IPS-18c (cell line): ENCODE data around the gene ALDH1A2.
A peak's percentile ranks its signal among the peaks of the same experiment; 100 is the strongest.
"Not testable (repeated sequence)": the region's sequence is repeated elsewhere in the genome, so short reads cannot be mapped to it uniquely, and the experiment has no call there.

Experiments used
- H3K4me3 ChIP-seq: 2 replicates; pipeline ENCODE4 v1.7.0; 2013; ENCODE audit warnings: low read depth, mild to moderate bottlenecking, low read length, moderate library complexity; ENCODE audit not compliant: insufficient read depth
- H3K9me3 ChIP-seq: one replicate; pipeline ENCODE4 v1.6.1; 2013; ENCODE audit warnings: mild to moderate bottlenecking, low read length, moderate library complexity; ENCODE audit not compliant: control insufficient read depth, insufficient read depth

ALDH1A2 gene

DNA sequence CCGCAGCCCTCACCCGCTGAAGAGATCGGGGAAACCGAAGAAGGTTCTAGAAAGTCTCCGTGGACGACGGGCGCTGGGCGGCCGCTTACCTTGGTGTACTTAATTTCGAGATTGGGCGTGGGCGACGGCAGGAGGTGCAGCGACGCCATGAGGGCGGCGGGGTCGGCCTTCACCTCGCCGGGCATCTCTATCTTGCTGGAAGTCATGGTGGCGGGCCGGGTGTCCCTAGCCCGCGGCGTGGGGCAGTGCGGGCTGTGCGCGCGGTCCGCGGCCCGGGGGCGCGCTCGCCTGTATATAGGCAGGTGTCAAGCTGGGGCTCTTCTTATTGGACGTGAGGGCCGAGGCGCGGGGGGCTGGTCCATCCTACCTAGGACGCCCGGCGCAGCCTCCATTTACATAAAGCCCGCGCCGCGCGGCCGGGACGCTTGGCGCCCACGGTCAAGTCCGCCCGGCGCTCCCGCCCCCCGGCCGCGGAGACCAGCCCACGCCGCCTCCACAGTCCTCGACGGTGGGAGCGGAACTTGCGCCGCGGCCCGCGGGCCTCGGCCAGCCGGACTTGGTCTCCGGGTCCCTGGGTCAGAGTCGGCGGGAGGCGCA is at the start of gene ALDH1A2:
TSS of gene ALDH1A2 (minus strand) at position 267 of the 597 bp plus-strand sequence. CDS start at position 206, 61 bp downstream.
- H3K4me3 ChIP-seq = peak within 1 kb of the TSS; percentile 49
- no peaks in the 10 kb centered on the region for H3K9me3 ChIP-seq

GRCh38 chr15:58114812-58115211 is 49.3 kb upstream of the ALDH1A2 start:
- H3K4me3 ChIP-seq = no peak overlapping the region

GRCh38 chr15:58114388-58114787 is 48.9 kb upstream of the ALDH1A2 start:
- Histone ChIP-seq H3K4me3 (no peak overlapping the region), H3K9me3 (peaks cover 3% of the 10 kb centered on the region)

More at GRCh38 chr15:58114812-58115211, 49.3 kb upstream of the ALDH1A2 start:
- H3K9me3 ChIP-seq = peaks cover 3% of the 10 kb centered on the region

DNA sequence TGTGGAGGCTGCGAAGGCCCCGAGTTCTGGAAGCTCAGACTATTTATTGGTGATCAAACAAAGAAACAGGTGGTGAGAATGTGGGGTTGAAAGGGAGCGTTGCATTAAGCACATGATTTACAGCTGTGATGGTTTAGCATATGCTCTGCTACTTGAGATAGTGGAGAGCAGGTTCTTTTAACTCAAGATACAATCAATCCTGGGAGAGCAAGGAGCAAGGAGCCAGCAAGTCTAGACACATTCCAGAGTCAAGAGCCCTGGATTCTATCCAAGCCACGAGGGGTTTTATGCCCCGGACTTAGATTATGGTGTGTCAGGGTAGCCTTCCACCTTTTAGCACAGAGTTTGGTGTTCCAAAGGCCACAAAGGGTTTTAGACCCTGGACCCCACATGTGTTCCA is 47.8 kb upstream of the ALDH1A2 start:
- not testable (repeated sequence) for H3K4me3 ChIP-seq, H3K9me3 ChIP-seq

DNA sequence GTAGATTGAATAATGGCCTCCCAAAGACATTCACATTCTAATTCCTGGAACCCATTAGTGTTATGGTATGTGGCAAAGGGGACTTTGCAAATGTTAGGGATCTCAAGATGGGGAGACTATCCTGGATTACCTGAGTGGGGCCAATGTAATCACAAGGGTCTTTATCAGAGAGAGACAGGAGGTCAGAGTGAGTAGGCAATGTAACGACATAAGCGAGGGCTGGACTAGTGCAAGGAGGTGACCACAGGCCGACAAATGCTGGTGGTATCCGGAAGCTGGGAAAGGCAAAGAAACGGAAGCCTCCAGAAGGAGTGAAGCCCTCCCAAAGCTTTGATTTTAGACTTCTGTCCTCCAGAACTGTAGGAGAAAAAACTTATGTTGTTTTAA is 46.2 kb upstream of the ALDH1A2 start:
- H3K4me3 ChIP-seq = no peak overlapping the region
- H3K9me3 ChIP-seq = peaks cover 3% of the 10 kb centered on the region

DNA sequence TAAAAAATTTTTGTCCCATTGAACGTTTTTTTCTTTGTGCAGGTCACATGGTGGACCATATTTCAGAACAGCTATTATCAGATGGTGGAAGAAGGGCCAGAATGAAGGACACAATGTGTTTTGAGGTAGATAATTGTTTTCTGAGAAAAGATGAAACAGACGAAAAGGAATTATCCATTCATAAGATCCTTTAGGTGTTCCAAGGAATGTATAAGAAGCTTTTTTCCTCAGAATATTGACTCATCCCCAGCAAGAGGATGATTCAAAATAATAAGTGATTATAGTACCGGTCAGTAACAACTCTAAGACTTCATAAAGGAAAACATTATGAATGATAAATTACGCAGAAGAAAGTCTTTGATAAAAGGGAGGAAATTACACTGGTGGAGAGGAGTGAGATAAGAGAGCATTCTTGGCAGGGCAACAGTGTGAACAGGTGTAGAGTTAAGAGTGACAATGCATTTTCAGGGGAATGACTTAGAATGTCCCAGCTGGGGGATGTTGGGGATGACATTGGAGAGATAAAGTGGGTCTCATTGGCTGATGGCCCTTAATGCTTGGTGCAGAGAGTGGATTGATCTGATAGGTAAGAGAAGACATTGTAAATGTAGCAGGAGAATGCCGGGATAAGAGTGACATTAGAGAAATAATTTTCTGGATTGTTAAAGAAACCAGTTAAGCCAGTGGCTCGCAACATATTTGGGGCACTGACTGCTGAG is 45.6 kb upstream of the ALDH1A2 start:
- H3K9me3 ChIP-seq = peaks cover 3% of the 10 kb centered on the region
- H3K4me3 ChIP-seq = no peak overlapping the region

DNA sequence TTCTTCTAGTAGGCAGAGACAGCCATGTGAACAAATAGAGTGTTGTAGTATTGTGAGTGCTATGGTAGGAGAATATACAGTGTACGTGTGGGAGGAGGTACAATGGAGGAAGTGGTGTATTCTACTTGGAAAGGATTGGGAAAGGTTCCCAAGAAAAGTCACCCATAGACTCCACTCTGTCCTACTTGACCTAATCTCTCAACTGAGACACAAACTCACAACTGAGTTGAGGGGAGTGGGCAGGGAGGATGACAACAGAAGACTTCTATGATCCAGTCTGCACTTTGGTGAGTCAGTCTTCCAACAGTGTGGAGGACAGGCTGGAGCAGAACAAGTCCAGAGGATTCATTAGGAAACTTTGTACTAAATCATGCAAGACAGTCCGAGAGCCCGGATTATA is 43.9 kb upstream of the ALDH1A2 start:
- no peak overlapping the region for H3K4me3 ChIP-seq
- peaks cover 3% of the 10 kb centered on the region for H3K9me3 ChIP-seq

DNA sequence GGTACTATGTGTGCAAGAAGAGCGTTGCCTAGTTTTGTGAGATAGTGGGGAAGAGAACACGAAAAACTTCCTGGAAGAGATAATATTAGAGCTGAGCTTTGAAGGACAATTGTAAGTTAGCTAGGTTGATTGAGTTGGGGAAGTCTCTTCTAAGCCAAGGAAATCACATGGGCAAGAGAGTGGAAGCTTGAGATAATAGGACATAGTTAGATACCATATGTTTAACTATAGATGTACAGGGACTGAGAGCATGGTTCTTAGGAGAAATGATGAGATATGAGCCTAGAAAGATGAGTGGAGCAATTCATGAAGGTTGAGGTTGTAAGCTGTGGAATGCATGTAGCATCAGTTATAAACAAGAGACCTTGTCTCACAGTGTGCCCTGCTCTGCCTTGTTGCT is 42.6 kb upstream of the ALDH1A2 start:
- H3K4me3 ChIP-seq = no peak overlapping the region
- peaks cover 3% of the 10 kb centered on the region for H3K9me3 ChIP-seq

- Histone ChIP-seq H3K4me3 (no peak overlapping the region), H3K9me3 (no peaks in the 10 kb centered on the region)
These were observed 38.0 kb upstream of the ALDH1A2 start for GRCh38 chr15:58103482-58103881.

DNA sequence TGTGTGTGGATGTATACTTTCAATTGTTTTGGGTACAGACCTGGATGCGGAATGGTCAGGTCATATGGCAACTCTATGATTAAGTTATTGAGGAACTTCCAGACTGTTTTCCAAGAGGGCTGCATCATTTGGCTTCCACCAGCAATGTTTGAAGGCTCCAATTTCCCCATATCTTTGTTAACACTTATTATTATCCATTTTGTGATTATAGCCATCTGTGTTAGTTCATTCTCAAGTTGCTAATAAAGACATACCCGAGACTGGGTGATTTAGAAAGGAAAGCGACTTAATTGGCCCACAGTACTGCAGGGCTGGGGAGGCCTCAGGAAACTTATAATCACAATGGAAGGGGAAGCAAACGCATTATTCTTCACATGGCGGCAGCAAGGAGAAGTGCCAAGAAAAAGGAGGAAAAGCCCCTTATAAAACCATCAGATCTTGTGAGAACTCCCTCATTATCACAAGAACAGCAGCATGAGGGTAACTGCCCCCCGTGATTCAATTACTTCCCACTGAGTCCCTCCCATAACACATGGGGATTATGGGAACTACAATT is 31.1 kb upstream of the ALDH1A2 start:
- no peak overlapping the region for H3K4me3 ChIP-seq
- H3K9me3 ChIP-seq = no peaks in the 10 kb centered on the region

DNA sequence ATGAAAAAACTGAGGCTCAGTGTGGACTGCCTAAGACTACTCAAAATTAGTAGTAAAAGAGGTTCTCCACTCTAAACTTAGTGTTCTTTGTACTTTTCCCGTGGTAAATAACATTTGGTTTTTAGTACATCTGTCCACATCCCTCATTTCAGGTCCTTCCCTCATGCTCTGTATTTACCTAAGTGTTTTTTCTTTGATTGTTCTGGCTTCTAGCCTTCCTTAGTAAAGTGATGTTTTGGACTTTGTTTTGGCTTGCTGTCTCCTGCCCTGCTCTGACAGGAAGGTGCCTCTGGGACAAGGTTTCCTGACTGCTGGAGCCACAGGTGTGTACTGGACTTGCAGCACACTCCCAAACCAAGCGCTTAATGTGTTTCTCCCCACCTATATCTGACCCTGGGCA is 29.9 kb upstream of the ALDH1A2 start:
- no peak overlapping the region for H3K4me3 ChIP-seq
- H3K9me3 ChIP-seq = no peaks in the 10 kb centered on the region

DNA sequence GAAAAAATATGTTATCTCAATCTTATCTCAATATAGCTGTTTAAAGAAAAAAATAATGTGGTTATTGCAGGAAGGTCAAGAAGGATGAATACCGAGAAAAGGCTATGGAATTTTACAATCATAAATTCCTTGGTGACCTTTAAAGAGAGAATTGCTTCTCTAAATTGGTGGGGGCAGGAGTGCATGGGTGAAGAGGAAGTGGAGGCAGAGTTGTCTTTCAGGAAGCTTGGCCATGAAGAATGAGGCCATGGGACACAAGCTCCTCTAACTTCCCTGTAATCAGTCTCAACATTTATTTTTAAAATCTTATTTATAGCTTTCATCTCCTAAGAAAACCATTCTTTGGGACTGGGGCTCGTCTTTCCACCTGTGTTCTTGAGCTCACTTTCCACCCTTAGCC is 22.4 kb upstream of the ALDH1A2 start:
- no peak overlapping the region for H3K4me3 ChIP-seq
- no peaks in the 10 kb centered on the region for H3K9me3 ChIP-seq

DNA sequence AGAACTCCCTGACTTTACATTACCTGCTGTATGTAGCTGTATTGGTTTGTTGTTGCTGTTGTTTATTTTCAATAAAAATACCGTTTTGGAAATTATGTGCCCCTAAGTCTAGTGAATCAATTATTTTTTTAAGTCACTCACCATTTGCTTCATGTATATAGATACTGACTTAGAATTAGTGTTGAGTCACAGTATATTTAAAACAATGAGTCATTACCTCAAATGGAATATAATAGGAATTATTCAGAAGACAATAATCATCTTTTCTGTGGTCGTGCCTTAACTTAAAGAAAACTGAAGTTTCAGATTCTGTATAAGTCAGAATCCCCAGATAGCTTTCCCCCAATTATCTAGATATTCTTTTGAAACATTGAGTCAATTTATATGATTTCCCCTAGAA is 21.0 kb upstream of the ALDH1A2 start:
- Histone ChIP-seq H3K4me3 (no peak overlapping the region), H3K9me3 (no peaks in the 10 kb centered on the region)

- no peak overlapping the region for H3K4me3 ChIP-seq
- H3K9me3 ChIP-seq = no peaks in the 10 kb centered on the region
These were observed 18.0 kb upstream of the ALDH1A2 start for GRCh38 chr15:58083526-58083925.

GRCh38 chr15:58081891-58082290 is 16.4 kb upstream of the ALDH1A2 start:
- Histone ChIP-seq H3K4me3 (no peak overlapping the region), H3K9me3 (no peaks in the 10 kb centered on the region)

GRCh38 chr15:58081456-58081855 is 15.9 kb upstream of the ALDH1A2 start:
- no peak overlapping the region for H3K4me3 ChIP-seq

DNA sequence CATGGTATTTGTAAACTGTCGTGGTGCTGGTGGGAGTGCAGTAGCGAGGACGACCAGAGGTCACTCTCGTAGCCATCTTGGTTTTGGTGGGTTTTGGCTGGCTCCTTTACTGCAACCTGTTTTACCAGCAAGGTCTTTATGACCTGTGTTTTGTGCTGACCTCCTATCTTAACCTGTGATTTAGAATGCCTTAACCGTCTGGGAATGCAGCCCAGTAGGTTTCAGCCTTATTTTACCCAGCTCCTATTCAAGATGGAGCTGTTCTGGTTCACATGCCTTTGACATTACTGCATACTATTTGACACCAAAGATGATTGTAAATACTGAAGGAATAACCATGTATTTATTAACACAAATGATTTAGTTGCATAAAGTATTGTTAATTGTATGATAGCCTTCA is 15.4 kb upstream of the ALDH1A2 start:
- H3K9me3 ChIP-seq, H3K4me3 ChIP-seq: not testable (repeated sequence)

More at GRCh38 chr15:58081456-58081855, 15.9 kb upstream of the ALDH1A2 start:
- no peaks in the 10 kb centered on the region for H3K9me3 ChIP-seq

- Histone ChIP-seq H3K9me3 (no peaks in the 10 kb centered on the region), H3K4me3 (no peak overlapping the region)
These were observed 14.9 kb upstream of the ALDH1A2 start for GRCh38 chr15:58080398-58080797.
